Stimulated activated CD4-positive, alpha-beta T cell treated with anti-CD3 and anti-CD28 coated beads, Interleukin-15, amount 100 ng/mL, for 1 hour (primary cell): Measurements from ENCODE around the gene SERPINB3.
"Not testable (repeated sequence)": the region's sequence is repeated elsewhere in the genome, so short reads cannot be mapped to it uniquely, and the experiment has no call there.

Experiments
- DNase-seq, 2 donors: peaks; one replicate each; pipeline ENCODE4 v3.0.0-alpha.2; 2020; ENCODE audit warnings: low read depth in 1 of 2, low spot score in 1 of 2

The SERPINB3 gene

GRCh38 chr18:63661750-63662149 lies at the start of gene SERPINB3:
TSS of gene SERPINB3 (minus strand) at chr18:63661893. CDS start at chr18:63661216, 677 bp downstream.
- DNase-seq, result not testable (repeated sequence)

DNA sequence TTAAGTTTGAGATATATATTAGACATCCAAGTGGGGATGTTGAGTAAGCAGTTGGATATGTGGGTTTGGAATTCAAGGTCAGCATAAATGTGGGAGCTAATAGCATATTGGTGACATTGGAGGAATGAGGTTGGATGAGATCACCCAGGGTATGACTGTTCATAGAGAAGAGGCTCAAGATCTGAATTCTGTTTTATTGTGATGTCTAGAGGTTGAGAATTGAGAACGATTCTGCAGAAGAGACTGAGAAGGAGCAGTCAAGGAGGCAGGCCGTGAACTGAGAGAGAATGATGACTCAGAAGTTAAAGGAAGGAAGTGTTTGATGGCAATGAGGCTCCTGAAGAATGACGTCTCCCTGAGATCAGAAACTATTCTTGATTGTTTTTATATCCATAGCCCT lies 47.0 kb upstream of the SERPINB3 start:
- no peak for DNase-seq

- no peak for DNase-seq
Measured at GRCh38 chr18:63707816-63708215, 46.1 kb upstream of the SERPINB3 start.

- DNase-seq, result no peak
Measured at GRCh38 chr18:63705401-63705800, 43.7 kb upstream of the SERPINB3 start.

DNA sequence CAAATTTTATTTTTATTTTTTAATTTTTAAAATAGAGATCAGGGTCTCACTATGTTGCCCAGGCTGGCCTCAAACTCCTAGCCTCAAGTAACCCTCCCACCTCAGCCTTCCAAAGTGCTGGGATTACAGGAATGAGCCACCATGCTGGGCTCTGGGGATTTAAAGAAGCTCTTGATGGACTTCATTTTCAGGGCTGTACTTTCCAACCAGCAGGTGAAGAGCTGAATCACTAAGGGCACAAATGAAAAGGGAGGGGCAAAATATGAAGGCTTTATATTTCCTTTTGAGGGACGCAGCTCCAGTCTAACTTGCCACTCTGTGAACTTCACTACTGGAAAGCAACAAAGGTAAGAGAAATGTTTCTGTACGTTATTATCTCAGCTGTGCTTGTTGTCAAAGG lies 41.0 kb upstream of the SERPINB3 start, which contains the start of gene SERPINB11:
SERPINB11 (plus strand) TSS at position 301 of the 400 bp plus-strand sequence. CDS start 7,234 bp downstream, outside the sequence.
- no peak for DNase-seq

DNA sequence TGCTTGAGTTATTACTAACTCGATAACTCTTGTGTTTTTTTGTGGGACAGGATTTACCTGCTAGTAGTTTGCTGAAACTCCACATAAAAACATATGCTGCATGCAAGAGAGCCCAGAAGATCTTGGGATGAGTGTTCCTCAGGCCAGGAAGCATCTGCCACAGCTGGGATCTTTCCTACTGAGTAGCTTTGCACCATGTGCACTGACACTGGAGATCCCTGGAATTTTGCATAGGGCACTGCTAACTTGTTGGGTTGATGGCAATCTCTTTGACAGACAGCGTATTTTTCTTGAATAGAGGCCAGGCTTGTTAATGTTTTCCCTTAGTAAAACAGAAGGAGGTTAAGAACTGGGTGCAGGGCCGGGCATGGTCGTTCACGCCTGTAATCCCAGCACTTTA lies 40.3 kb upstream of the SERPINB3 start:
- DNase-seq, result no peak

DNA sequence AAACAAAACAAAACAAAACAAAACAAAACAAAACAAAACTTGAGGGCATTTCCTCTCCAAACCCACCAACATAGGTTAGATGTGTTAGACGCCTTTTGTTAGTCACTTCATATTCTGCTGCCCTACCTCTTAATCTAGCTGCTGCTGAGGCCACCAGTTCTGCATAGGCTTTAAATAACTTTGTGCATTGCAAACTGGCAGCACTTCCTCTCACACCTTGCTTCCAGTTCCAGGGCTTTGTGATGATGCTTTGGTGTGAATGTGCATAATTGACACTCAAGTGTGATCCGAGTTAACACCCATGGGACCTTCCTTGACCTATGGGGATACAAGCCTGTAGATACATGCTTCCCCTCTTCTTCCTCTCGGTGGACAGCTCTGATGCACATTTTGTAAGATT lies 38.8 kb upstream of the SERPINB3 start:
- DNase-seq, result no peak

DNA sequence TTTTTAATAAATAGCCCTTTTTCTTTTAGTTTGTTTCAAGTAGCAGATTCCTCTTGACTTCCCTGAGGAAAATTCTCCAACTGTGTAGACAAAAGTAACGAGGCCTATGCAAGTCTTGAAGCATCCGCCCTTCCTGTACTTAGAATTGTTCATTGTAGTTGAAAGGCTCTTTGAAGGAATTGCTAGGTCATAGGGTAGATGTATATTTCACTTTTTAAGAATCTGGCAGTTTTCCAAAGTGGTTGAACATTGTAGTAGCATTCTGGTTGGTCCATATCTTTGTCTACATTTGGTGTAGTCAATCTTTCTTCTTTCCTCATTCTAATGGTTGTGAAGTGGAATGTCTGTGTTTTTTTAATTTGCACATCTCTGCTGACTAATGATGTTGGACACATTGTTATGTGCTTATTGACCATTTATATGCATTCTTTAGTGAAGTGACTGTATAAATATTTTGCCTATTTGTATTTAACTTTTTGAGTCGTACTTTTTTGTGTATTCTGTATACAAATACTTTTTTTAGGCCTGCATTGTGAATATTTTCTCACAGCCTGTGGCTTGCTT lies 35.5 kb upstream of the SERPINB3 start:
- no peak for DNase-seq

GRCh38 chr18:63689064-63689463 lies 27.4 kb upstream of the SERPINB3 start:
- no peak for DNase-seq

DNA sequence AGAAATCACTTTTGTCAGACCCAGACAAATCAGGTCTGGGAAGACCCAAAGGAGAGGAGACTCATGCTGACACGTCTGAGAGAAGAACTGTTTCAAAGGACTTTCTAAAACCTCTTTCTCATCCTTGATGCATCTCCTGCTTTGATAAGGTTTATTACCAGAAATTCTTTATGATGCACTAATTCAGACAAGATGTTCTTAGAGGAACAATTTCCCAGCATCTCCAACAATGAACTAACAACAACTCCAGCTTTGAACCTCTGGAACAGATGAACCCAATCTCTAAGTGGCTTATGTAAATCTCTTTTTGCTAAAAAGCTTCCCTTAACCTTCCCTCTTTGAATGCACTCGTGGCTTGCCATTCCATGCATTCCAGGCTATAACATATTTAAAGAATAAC lies 25.2 kb upstream of the SERPINB3 start:
- DNase-seq, result no peak

DNA sequence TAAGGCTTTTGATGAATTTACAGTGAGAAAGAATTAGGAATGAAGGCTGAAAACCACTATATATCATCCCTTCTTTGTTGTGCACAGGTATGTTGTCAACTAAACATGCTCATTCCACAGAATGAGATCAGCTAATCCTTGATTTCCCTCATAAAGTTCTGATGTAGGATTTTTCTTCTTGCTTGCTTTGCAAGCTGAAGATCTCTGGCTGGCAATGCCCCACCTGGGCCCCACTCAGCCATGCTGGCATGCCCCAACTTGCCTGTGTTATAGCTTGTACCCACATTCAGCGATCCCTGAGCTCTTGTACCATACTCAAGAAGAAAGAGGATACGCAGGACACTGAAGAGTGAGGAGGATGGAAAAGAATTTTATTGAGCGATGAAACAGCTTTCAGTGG lies 23.0 kb upstream of the SERPINB3 start:
- no peak for DNase-seq

GRCh38 chr18:63683890-63684289 lies 22.2 kb upstream of the SERPINB3 start:
- no peak for DNase-seq

DNA sequence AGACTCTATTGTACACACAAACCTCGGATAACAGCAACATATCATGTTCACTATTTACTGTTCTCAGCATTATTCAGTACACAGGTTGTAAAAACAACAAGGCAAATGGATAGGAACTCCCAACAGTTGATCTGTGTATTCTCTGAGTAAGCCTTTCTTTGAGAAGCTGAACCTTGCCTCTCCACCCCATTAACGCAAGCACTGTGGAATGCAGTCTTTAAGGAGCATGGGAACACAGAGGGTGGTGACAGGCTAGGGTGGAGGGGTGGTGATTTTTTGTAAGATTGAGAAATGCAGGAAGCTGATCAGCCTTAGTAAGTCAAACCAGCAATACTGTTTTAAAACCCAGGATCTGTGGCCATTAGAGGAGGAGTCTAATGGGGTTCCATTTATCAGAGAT lies 21.5 kb upstream of the SERPINB3 start:
- DNase-seq, result no peak

DNA sequence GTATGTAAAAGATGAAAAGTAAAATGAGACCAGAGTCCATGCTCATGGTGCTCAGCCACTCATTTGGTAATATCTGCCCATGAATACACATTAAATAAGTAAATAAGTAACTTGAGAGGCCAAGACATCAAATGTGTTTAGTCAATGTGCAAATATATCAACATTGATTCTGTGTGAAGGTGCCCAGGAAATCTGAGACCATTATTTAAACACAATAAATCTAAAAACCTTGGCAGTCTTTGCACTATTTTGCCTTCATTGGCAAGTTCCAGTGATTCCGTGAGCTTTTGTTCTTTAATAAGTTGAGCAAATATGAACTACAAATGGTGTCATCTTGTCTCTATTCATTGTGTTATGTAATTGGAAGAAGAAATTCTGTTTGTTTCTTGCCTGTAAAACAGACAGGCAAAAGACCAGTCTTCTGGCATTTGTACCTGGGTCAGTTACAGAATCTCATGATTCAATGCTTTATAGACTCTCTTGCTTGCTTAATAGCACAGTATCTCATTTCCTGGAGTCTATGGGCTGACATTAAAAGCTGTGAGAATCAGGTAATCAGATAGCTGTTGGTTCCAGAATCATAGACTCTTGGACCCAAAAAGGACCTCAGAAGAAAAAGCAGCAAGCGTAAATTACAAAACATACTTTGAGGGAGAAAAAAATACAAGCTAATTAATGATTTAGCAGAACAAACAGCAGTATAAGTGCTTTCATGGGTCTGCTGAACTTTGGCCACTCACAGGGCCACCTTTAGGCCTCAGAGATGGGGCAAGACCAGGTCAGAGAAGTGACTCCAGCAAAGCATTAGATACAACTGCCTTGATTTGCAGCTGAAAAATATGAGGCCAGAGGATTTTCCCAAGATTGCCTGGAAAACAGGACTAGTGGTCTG lies 20.0 kb upstream of the SERPINB3 start:
- no peak for DNase-seq

- no peak for DNase-seq
Measured at GRCh38 chr18:63679820-63680606, 18.3 kb upstream of the SERPINB3 start.

DNA sequence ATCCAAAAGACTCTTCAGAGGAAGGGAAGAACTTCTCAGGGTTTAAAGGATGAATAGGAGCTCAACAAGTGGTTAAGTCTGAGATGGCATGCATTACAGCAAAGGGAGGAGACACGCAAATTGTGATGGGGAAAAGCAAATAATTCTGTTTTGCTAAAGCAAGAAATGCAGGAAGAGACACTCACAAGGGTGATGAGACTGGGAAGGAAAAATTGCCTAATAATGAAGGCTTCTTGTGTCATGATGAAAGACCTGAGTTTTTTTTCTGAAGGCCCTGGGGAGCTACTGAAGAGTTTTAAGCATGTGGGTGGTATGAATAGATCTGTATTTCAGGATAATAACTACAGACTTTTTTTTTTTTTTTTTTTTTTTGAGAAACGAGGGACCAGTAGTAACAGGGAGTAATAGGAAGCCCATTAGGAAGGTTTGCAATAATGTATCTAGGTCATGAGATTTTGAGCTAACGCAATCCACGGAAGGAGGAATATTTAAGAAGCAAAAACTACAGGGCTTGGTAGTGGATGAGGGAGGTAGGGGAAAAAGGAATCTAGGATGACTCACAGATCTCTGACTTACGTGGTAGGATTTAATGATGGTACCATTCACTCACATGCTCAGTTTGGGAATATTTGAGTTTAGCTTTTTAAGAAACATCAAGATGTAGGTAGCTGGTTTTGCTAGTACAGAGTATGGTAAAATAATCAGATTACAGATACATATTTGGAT lies 16.0 kb upstream of the SERPINB3 start:
- DNase-seq, result no peak

DNA sequence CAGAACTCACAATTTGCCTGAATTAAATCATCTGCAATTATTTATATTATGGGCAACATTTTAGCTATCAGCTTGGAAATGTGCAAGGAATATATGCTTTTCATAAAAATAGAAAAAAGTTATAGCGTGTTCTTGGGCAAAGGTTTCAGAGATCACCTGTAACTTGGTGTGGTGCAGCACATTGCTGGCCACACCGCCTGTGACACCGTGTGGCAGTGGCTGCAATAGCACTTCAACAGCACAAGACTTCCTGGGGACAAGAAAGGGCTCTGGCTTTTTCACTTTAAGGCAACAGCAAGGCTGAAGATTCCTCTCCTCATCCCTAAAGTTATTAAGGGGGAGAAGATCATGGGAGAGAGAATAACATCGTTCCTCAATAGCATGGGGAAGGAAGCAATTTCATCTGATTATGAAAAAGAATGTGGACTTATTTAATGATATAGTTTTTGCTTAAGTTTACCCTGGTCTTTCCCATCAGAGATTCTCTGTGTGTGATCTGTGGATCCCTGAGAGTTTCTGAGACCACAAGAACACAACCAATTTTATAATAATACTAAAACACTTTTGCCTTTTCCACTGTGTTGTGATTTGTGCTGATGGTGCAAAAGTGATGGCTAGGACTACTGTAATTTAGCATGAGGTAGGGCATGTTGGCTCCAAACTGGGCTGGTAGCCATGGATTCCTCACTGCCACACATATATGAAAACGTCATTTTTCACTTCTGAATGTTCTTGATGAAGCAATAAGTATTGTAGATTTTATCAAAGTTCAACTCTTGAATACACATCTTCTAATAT lies 15.0 kb upstream of the SERPINB3 start:
- DNase-seq, result no peak

DNA sequence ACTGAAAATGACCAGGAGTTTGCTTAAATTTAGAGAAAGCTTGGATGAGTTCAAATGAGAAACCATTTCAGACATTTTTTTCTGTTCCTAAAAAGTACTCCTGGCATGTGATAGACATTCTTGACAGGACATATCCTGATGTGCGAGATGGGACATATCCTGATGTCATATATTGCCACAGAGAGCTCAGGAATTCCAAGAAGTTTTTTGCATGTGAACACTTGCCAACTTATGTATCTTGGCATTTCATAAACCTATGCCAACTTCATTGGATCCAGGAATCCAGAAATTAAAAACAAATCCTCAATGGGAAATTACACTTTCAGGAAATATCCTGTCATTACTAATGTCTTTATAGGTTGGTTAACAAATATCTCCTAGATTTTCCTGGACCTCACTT lies 2.9 kb upstream of the SERPINB3 start:
- DNase-seq, result no peak

DNA sequence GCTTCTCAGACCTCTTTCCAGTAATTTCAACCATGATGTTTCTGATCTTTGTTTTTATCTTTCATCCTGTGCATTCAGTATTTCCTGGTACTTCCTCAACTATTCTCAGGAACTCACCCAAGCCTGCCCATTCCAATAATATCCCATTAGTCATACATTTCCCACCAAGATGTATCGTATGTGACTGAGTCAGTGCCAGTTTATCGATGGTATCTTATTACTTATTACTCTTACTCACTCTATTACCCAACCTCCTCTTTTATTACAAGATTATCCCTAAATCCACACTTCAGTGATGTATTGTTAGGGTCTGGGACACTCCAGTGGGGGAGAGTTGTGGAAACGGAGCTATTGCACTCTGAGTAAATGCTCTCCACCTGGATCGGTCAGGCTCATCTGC lies 2.8 kb downstream of the SERPINB3 start:
- DNase-seq, result not testable (repeated sequence)

DNA sequence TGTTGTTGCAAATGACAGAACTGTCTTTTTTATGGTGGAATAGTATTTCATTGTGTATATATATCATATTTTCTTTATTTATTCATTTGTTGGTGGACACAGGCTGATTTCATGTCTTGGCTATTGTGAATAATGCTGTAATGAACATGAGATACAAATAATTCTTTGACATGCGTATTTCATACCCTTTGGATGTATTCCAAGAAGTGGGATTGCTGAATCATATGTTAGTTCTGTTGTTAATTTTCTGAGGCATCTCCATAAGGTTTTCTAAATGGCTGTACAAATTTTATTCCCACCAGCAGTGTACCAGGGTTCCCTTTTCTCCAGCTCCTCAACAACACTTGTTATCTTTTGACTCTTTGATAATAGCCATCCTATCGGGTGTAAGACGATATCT lies 11.4 kb downstream of the SERPINB3 start:
- DNase-seq, result not testable (repeated sequence)
